IMR-90 (cell line): ENCODE results near the gene CDA. TPM values are rescaled to one million over a fixed set of nuclear protein-coding genes. Genes with fewer than 3 reads are reported as not detected.

Source experiments
- ATAC-seq: fragments of 200-7000 bp; cut with Tn5 transposase; 2 replicates; pipeline ENCODE4 v1.9.1; 2020; ENCODE audit warnings: low read depth, mild to moderate bottlenecking, moderate library complexity
- BruUV-seq: library from RNA; stranded (reverse); fragments of 400-500 nt; replicated peaks from 2 replicates; lab custom pipeline; 2021; lab: Mats Ljungman, UMichigan
- CTCF ChIA-PET: fragments of 300-600 bp; formaldehyde crosslinking; extraction: SDS; loops from one replicate; lab custom pipeline; 2021; ENCODE audit warnings: antibody characterized with exemption; lab: Yijun Ruan, JAX
- POLR2A ChIA-PET: fragments of 300-600 bp; sonication (Branson Sonifier 250); formaldehyde crosslinking; loops from one replicate; lab custom pipeline; 2022; ENCODE audit warnings: antibody characterized with exemption; ENCODE audit not compliant: unreplicated experiment; lab: Charles Lee
- DNase-seq: peaks from one replicate; pipeline ENCODE4 v3.0.0; 2013
- H2AFZ ChIP-seq: replicated peaks from 2 replicates; pipeline ENCODE3; 2013; ENCODE audit warnings: low read length, mild to moderate bottlenecking; ENCODE audit not compliant: poor library complexity
- H2AK5ac ChIP-seq: 2 replicates; pipeline ENCODE4 v1.6.1; 2013; ENCODE audit warnings: low read depth, low read length, inconsistent platforms
- H2AK9ac ChIP-seq: replicated peaks from 2 replicates; pipeline ENCODE3; 2013; ENCODE audit warnings: mild to moderate bottlenecking, low read depth, low read length, moderate library complexity; ENCODE audit not compliant: poor library complexity
- H2BK120ac ChIP-seq: 2 replicates; pipeline ENCODE4 v1.6.1; 2013; ENCODE audit warnings: low read depth, low read length, inconsistent platforms
- H2BK15ac ChIP-seq: 3 replicates; pipeline ENCODE4 v1.6.1; 2013; ENCODE audit warnings: low read depth, low read length, inconsistent platforms
- H2BK20ac ChIP-seq: 2 replicates; pipeline ENCODE4 v1.6.1; 2013; ENCODE audit warnings: low read depth, mild to moderate bottlenecking, inconsistent platforms, low read length, moderate library complexity
- H2BK5ac ChIP-seq: 2 replicates; pipeline ENCODE4 v1.6.1; 2013; ENCODE audit warnings: mild to moderate bottlenecking, low read depth, low read length, inconsistent platforms; ENCODE audit not compliant: poor library complexity, severe bottlenecking
- H3K14ac ChIP-seq: replicated peaks from 2 replicates; pipeline ENCODE4 v1.6.1; 2013; ENCODE audit warnings: low read depth, low read length, inconsistent platforms
- H3K18ac ChIP-seq: 2 replicates; pipeline ENCODE4 v1.6.1; 2013; ENCODE audit warnings: low read depth, low read length, control low read depth
- H3K23ac ChIP-seq: 2 replicates; pipeline ENCODE4 v1.6.1; 2013; ENCODE audit warnings: low read depth, low read length, inconsistent platforms
- H3K27ac ChIP-seq: 2 replicates; pipeline ENCODE4 v1.5.1; 2013; ENCODE audit warnings: mild to moderate bottlenecking, control low read depth, low read length; ENCODE audit not compliant: insufficient read depth
- H3K27me3 ChIP-seq: 2 replicates; pipeline ENCODE4 v1.6.1; 2013; ENCODE audit warnings: low read length; ENCODE audit not compliant: control insufficient read depth, insufficient read depth
- H3K36me3 ChIP-seq: 2 replicates; pipeline ENCODE4 v1.6.1; 2013; ENCODE audit warnings: low read length, mixed read lengths; ENCODE audit not compliant: control insufficient read depth, insufficient read depth
- H3K4ac ChIP-seq: 2 replicates; pipeline ENCODE4 v1.6.1; 2013; ENCODE audit warnings: low read depth, low read length, inconsistent platforms
- H3K4me1 ChIP-seq: 2 replicates; pipeline ENCODE4 v1.6.1; 2013; ENCODE audit warnings: low read length, mixed read lengths; ENCODE audit not compliant: control insufficient read depth, insufficient read depth
- H3K4me2 ChIP-seq: 2 replicates; pipeline ENCODE4 v1.6.1; 2013; ENCODE audit warnings: low read depth, mild to moderate bottlenecking, control low read depth, low read length, moderate library complexity
- H3K4me3 ChIP-seq: 2 replicates; pipeline ENCODE4 v1.5.1; 2013; ENCODE audit warnings: low read depth, mild to moderate bottlenecking, control low read depth, low read length, moderate library complexity; ENCODE audit not compliant: insufficient read depth
- H3K56ac ChIP-seq: 2 replicates; pipeline ENCODE4 v1.6.1; 2013; ENCODE audit warnings: low read length, inconsistent platforms; ENCODE audit not compliant: insufficient read depth; ENCODE audit errors: extremely low read depth
- H3K79me1 ChIP-seq, 2 experiments: 2 replicates each; pipeline ENCODE4 v1.6.1; 2013; ENCODE audit warnings: low read length in 2 of 2, inconsistent platforms in 1 of 2, low read depth in 1 of 2
- H3K9ac ChIP-seq: 2 replicates; pipeline ENCODE4 v1.6.1; 2013; ENCODE audit warnings: low read depth, low read length, control low read depth
- H3K9me1 ChIP-seq: 2 replicates; pipeline ENCODE4 v1.6.1; 2013; ENCODE audit warnings: low read length, inconsistent platforms; ENCODE audit not compliant: insufficient read depth
- H3K9me3 ChIP-seq: 2 replicates; pipeline ENCODE4 v1.6.1; 2013; ENCODE audit warnings: low read length; ENCODE audit not compliant: control insufficient read depth, insufficient read depth
- H4K20me1 ChIP-seq: 2 replicates; pipeline ENCODE4 v1.6.1; 2013; ENCODE audit warnings: low read length, inconsistent platforms; ENCODE audit not compliant: insufficient read depth
- H4K5ac ChIP-seq: 2 replicates; pipeline ENCODE4 v1.6.1; 2013; ENCODE audit warnings: mild to moderate bottlenecking, low read depth, low read length, control low read depth
- H4K8ac ChIP-seq, 2 experiments: 2 replicates each; pipeline ENCODE4 v1.6.1; 2013; ENCODE audit warnings: low read depth in 2 of 2, low read length in 2 of 2, control low read depth in 1 of 2, inconsistent platforms in 1 of 2
- H4K91ac ChIP-seq: 2 replicates; pipeline ENCODE4 v1.6.1; 2013; ENCODE audit warnings: low read depth, low read length, inconsistent platforms; ENCODE audit not compliant: insufficient read depth
- BHLHE40 ChIP-seq: fragments of 150-350 bp; IDR thresholded peaks from 2 replicates; pipeline ENCODE4 v1.6.1; 2016; ENCODE audit warnings: mild to moderate bottlenecking, low read depth, low read length
- CEBPB ChIP-seq: IDR thresholded peaks from 2 replicates; pipeline ENCODE4 v1.6.1; 2012; ENCODE audit warnings: low read depth, low read length, improper control_type of control experiment
- CHD1 ChIP-seq: IDR thresholded peaks from 2 replicates; pipeline ENCODE4 v1.6.1; 2012; ENCODE audit warnings: low read depth, low read length, improper control_type of control experiment
- FOS ChIP-seq: fragments of 150-350 bp; IDR thresholded peaks from 2 replicates; pipeline ENCODE4 v1.6.1; 2016; ENCODE audit warnings: low read depth, low read length
- MAFK ChIP-seq: IDR thresholded peaks from 2 replicates; pipeline ENCODE4 v1.6.1; 2012; ENCODE audit warnings: low read depth, low read length, improper control_type of control experiment
- MAZ ChIP-seq: IDR thresholded peaks from 2 replicates; pipeline ENCODE4 v1.6.1; 2012; ENCODE audit warnings: low read depth, mild to moderate bottlenecking, low read length, improper control_type of control experiment, moderate library complexity, borderline replicate concordance
- MXI1 ChIP-seq: IDR thresholded peaks from 2 replicates; pipeline ENCODE4 v1.6.1; 2012; ENCODE audit warnings: low read depth, mild to moderate bottlenecking, low read length, moderate library complexity, borderline replicate concordance
- POLR2A ChIP-seq: IDR thresholded peaks from 2 replicates; pipeline ENCODE4 v1.6.1; 2012; ENCODE audit warnings: mild to moderate bottlenecking, low read depth, low read length
- RAD21 ChIP-seq: IDR thresholded peaks from 2 replicates; pipeline ENCODE4 v1.6.1; 2012; ENCODE audit warnings: low read length, improper control_type of control experiment
- RCOR1 ChIP-seq: IDR thresholded peaks from 2 replicates; pipeline ENCODE4 v1.6.1; 2012; ENCODE audit warnings: mild to moderate bottlenecking, low read length, improper control_type of control experiment; ENCODE audit not compliant: insufficient replicate concordance
- RFX5 ChIP-seq: IDR thresholded peaks from 2 replicates; pipeline ENCODE4 v1.8.0; 2012; ENCODE audit warnings: low read depth, mild to moderate bottlenecking, low read length, moderate library complexity
- SMC3 ChIP-seq: fragments of 150-350 bp; IDR thresholded peaks from 2 replicates; pipeline ENCODE4 v1.6.1; 2016; ENCODE audit warnings: low read depth, mild to moderate bottlenecking, antibody characterized with exemption, low read length, moderate library complexity
- WGBS, 2 experiments: methylation state at CpG; one replicate each; pipeline versions ENCODE4 v1.1.5 to v1.1.7; 2013; ENCODE audit warnings: missing lambda C conversion rate in 2 of 2; ENCODE audit not compliant: insufficient read length in 1 of 2; ENCODE audit errors: extremely low coverage in 2 of 2; 5-methylcytosine and 5-hydroxymethylcytosine counted together
- dilution Hi-C: fragments of 300-500 bp; cut with HindIII; formaldehyde crosslinking; loops from one replicate; pipeline ENCODE4 v1.14.3; 2018; ENCODE audit warnings: low sequenced_read_pairs; ENCODE audit not compliant: unreplicated experiment
- in situ Hi-C: fragments of 300-500 bp; cut with MboI; formaldehyde crosslinking; loops from 3 replicates; pipeline ENCODE4 v1.14.3; 2019; ENCODE audit warnings: low sequenced_read_pairs, inconsistent platforms, mixed read lengths
- intact Hi-C: fragments of 100-400 bp; cut with micrococcal nuclease; formaldehyde crosslinking; loops from 2 replicates; pipeline ENCODE4 v1.10.0; 2022
- polyA plus RNA-seq, 3 experiments: library from polyadenylated mRNA; depleted of rRNA; stranded (reverse); fragments of >200 nt; gene quantifications; 2 replicates each; pipeline ENCODE4 v1.2.3, GENCODE V29; 2012; ENCODE audit warnings: low replicate concordance in 1 of 3
- total RNA-seq: library from RNA; depleted of rRNA; stranded (reverse); fragments of >200 nt; gene quantifications from 2 replicates; pipeline ENCODE4 v1.2.3, GENCODE V29; 2012
- TF ChIP-seq, protein P1 (sequence below): fragments of 150-350 bp; IDR thresholded peaks from 2 replicates; pipeline ENCODE4 v1.6.1; 2017; ENCODE audit warnings: mild to moderate bottlenecking, antibody characterized with exemption, low read length, low read depth
- TF ChIP-seq, protein P2 (sequence below): fragments of 150-350 bp; IDR thresholded peaks from 2 replicates; pipeline ENCODE4 v1.6.1; 2016; ENCODE audit warnings: low read depth, mild to moderate bottlenecking, low read length, moderate library complexity, borderline replicate concordance
- TF ChIP-seq, protein P3 (sequence below): conservative IDR thresholded peaks from 2 replicates; pipeline ENCODE4 v1.5.1; 2012; ENCODE audit warnings: mild to moderate bottlenecking, low read depth, low read length, improper control_type of control experiment

CDA gene
- total and polyA plus RNA-seq, 2 of the 4 experiments (the other 2 are of a cell fraction) = 0.90 to 9.4 TPM

DNA sequence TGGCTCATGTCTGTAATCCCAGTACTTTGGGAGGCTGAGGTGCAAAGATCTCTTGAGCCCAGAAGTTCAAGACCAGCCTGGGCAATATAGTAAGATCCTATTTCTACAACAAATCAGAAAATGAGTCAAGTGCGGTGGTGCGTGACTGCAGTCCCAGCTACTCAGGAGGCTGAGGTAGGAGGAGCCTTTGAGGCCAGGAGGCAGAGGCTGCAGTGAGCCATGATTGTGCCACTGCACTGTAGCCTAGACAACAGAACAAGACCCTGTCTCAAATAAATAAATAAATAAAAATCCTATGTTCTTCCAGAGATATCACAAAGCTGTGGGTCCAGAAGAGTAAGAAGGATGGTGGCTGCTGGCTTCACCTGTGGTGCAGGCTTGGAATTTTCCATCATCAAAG is 22.1 kb downstream of the CDA start:
- POLR2A ChIA-PET = no interaction called here
- Histone ChIP-seq H3K4ac (no peak overlapping the region), H3K4me1 (peaks cover 10% of the 10 kb centered on the region), H4K8ac (no peak overlapping the region), H3K56ac (no peak overlapping the region), H3K14ac (no peak overlapping the region), H3K4me3 (no peak overlapping the region), H3K27me3 (no peaks in the 10 kb centered on the region), H2BK20ac (no peak overlapping the region), H3K9ac (no peak overlapping the region), H2BK120ac (no peak overlapping the region; the same call in 1 of the 2 replicates), H2BK5ac (no peak overlapping the region), H2BK15ac (no peak overlapping the region), H3K36me3 (no peaks in the 10 kb centered on the region), H2AFZ (no peak overlapping the region), H2AK9ac (no peak overlapping the region), H2AK5ac (no peak overlapping the region), H3K27ac (no peak overlapping the region), H3K4me2 (no peak overlapping the region), H3K79me1 (no peaks in the 10 kb centered on the region), H3K9me3 (no peaks in the 10 kb centered on the region), H3K23ac (no peak overlapping the region), H4K91ac (no peak overlapping the region), H3K18ac (no peak overlapping the region), H3K9me1 (peaks cover 10% of the 10 kb centered on the region), H4K5ac (no peak overlapping the region), H4K20me1 (no peaks in the 10 kb centered on the region)
- intact Hi-C loops (no loop called here), in situ Hi-C loops (no loop called here), dilution Hi-C loops (no loop called here)
- TF ChIP-seq SMC3 (no peak), RCOR1 (no peak), FOS (no peak), CHD1 (no peak), MXI1 (no peak), CEBPB (no peak), MAFK (no peak), BHLHE40 (no peak), RFX5 (no peak), POLR2A (no peak), MAZ (no peak), RAD21 (no peak)
- TF ChIP-seq, protein P1, sequence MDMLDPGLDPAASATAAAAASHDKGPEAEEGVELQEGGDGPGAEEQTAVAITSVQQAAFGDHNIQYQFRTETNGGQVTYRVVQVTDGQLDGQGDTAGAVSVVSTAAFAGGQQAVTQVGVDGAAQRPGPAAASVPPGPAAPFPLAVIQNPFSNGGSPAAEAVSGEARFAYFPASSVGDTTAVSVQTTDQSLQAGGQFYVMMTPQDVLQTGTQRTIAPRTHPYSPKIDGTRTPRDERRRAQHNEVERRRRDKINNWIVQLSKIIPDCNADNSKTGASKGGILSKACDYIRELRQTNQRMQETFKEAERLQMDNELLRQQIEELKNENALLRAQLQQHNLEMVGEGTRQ = no peak
- TF ChIP-seq, protein P2, sequence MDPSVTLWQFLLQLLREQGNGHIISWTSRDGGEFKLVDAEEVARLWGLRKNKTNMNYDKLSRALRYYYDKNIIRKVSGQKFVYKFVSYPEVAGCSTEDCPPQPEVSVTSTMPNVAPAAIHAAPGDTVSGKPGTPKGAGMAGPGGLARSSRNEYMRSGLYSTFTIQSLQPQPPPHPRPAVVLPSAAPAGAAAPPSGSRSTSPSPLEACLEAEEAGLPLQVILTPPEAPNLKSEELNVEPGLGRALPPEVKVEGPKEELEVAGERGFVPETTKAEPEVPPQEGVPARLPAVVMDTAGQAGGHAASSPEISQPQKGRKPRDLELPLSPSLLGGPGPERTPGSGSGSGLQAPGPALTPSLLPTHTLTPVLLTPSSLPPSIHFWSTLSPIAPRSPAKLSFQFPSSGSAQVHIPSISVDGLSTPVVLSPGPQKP = no peak
- TF ChIP-seq, protein P3, sequence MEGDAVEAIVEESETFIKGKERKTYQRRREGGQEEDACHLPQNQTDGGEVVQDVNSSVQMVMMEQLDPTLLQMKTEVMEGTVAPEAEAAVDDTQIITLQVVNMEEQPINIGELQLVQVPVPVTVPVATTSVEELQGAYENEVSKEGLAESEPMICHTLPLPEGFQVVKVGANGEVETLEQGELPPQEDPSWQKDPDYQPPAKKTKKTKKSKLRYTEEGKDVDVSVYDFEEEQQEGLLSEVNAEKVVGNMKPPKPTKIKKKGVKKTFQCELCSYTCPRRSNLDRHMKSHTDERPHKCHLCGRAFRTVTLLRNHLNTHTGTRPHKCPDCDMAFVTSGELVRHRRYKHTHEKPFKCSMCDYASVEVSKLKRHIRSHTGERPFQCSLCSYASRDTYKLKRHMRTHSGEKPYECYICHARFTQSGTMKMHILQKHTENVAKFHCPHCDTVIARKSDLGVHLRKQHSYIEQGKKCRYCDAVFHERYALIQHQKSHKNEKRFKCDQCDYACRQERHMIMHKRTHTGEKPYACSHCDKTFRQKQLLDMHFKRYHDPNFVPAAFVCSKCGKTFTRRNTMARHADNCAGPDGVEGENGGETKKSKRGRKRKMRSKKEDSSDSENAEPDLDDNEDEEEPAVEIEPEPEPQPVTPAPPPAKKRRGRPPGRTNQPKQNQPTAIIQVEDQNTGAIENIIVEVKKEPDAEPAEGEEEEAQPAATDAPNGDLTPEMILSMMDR = no peak
- no CpG with 5 or more reads among the region's 2 CpGs for WGBS, 2 experiments
- no peak for DNase-seq
- no peak for ATAC-seq
- CTCF ChIA-PET = no interaction called here
- no TSS peak for BruUV-seq
